Measurements from ENCODE around the gene SLC34A2.
"Not testable (repeated sequence)": the region's sequence is repeated elsewhere in the genome, so short reads cannot be mapped to it uniquely, and the experiment has no call there.

SLC34A2 gene

GRCh38 chr4:25654971-25655963, at the start of gene SLC34A2:
TSS of gene SLC34A2 (plus strand) at chr4:25655851. CDS start at chr4:25662501, 6,650 bp downstream.
- no peak for DNase-seq

DNA sequence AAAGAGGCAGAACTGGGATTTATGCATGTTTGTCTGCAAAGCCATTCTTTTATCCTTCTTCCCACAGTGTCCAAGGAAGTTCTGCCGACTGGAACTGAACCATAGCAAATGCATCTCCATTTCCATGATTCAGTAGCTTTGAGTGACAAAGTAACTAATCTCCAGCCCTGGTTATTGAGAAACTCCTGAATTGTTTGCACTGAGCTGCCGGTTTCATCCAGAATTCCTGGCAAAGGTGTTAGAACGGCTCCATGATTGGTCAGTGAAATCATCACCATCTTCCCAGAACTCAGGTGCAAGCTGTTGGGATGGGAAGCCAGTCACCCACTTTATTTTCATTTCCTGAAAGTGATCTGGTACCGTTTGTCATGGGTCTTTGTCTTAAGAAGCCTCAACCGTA, 47.0 kb upstream of the SLC34A2 start:
- no peak for DNase-seq

DNA sequence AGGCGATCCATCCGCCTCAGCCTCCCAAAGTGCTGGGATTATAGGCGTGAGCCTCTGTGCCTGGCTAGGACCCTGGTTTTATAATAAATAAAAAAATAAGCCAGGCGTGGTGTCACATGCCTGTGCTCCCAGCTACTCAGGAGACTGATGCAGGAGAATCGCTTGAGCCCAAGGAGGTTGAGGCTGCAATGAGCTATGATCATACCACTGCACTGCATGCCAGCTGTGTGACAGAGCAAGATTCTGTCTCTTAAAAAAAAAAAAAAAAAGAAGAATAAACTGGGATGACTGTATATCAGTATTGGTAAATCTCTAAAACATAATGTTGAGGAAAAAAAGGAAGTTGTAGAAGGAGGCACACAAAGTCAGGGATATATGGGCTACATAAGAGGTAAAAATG, 45.7 kb upstream of the SLC34A2 start:
- no peak for DNase-seq

DNA sequence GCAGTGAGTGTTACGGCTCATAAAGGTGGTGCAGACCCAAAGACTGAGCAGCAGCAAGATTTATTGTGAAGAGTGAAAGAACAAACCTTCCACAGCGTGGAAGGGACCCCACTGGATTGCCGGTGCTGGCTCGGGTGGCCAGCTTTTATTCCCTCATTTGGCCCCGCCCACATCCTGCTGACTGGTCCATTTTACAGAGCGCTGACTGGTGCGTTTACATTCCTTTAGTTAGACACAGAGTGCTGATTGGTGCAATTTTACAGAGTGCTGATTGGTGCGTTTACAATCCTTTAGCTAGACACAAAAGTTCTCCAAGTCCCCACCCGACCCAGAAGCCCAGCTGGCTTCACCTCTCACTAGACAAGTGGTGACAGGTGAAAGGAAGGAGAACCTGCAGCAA, 42.0 kb upstream of the SLC34A2 start:
- DNase-seq, result not testable (repeated sequence)

- no peak for DNase-seq
Observed at GRCh38 chr4:25614807-25615206, 40.8 kb upstream of the SLC34A2 start.

DNA sequence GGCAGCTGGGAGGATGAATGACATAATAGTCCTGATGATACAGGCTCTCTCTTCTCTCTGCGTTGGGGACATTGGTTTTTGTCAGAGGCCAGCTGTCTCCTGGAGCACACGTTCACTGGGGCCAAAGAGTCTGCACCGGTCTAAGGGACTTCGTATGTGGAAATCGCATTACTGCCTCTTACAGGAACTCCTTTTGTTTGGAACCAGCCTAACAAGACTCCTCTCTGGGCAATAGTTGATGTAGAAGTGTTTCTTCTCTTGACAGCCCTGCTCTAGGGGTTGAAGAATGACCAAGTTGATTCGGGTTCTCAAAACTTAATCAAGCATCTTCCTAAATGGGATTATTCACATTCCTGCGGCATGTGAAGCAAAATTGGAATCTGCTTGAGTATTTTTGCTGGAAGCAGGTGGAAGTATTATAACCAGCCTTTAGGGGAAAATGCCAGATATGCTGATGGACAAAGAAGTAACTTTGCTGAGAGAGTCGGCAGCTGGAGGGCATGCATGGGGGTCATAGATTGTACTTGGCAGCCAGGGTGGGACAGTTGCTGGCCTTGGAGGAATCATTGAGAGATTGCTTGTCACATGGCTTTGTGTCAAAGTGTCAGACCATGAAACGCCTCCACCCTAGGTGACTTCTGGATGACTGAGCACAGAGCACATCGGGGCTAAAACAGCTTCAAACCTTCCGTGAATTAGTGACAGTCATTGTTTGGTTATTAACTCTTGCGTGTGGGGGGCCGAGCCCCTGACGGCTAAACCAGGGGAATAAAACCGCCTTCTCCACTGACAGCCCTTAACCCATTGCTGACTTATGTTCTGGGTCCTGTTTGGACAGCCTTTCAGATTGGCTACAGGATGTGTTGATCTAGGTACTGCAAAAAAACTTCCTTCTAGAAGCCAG, 34.4 kb upstream of the SLC34A2 start:
- no peak for DNase-seq

DNA sequence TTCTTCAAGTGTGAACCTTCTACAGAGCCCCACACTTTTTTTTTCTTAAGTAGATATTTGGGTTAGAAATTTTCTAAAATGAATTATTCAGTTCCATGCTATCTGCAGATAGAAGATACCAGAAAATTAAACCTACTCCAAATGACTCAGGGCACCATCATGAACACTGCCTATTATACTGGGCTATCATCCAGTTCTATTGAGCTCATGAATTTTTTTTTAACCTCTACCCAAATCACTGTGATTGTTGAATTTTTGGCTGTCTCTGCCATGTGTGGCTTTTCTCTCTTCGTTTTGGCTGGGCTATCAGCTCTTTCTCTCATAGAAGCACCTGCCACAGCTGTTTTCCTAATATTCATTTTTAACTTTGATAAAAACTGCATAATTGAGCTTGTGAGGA, 31.0 kb upstream of the SLC34A2 start:
- no peak for DNase-seq

DNA sequence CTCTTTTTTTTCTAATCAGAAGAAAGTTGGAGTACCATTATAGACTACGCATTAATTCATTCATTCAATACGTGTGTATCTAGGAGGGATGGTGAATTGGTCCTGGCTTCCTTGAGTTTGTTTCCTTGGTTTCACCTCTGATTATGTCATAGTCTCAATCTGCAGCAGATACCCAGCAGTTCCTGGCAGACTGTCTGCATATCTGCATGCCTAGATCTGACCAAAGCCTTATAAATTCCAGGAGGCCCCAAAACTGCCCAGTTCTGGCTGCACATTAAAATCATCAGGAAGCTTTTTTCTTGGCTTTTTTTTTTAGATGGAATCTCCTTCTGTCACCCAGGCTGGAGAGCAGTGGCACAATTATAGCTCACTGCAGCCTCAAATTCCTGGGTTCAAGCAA, 27.2 kb upstream of the SLC34A2 start:
- no peak for DNase-seq

GRCh38 chr4:25632135-25632534, 23.5 kb upstream of the SLC34A2 start:
- no peak for DNase-seq

GRCh38 chr4:25633541-25633940, 22.1 kb upstream of the SLC34A2 start:
- DNase-seq, result no peak

DNA sequence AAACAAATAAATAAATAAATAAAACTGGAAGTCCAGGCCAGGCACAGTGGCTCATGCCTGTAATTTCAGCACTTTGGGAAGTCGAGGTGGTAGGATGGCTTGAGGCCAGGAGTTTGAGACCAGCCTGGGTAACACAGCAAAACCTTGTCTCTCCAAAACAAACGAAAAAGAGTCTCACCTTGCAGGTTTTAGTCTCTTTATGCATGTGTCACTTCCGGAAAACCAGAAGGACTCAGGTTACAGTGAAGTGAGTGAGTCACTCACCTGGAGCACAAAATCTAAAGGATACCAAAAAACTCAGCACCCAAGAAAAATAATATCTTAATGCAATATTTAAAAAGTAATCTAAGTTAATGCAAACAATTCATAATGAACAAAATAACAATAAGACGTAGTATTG, 20.1 kb upstream of the SLC34A2 start:
- DNase-seq, result no peak

- no peak for DNase-seq
Observed at GRCh38 chr4:25637581-25638220, 17.9 kb upstream of the SLC34A2 start.

GRCh38 chr4:25638221-25638601, 17.4 kb upstream of the SLC34A2 start:
- no peak for DNase-seq

GRCh38 chr4:25638806-25639205, 16.8 kb upstream of the SLC34A2 start:
- no peak for DNase-seq

DNA sequence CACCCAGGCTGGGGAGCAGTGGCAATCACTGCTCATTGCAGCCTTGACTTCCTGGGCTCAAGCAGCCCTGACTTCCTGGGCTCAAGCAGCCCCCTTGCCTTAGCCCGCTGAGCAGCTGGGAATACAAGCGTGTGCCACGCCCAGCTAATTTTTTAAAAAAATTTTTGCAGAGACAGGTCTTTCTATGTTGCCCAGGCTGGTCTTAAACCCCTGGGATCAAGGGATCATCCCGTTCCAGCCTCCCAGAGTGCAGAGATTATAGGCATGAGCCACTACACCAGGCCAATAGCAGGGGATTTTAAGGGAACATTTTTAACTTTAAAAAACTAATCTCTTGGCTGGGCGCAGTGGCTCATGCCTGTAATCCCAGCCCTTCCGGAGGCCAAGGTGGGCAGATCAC, 5.3 kb upstream of the SLC34A2 start:
- no peak for DNase-seq

DNA sequence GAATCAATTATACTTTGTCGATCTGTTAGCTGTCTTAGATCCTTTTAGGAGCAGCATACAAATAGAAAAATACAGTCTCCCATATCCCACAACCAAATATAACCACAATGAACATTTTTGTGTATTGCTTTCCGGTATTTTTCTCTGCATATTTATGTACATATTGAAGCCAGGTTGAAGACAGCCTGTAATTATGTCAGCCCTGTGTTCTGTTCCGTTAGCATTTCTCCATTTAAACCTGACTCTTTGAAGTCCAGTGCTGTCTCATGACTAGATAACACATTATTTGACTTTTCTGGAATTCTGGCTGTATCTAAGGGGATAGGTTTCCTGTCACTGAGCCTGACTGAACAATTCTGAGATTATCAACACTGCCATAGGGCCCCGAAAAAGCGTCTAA, 4.0 kb upstream of the SLC34A2 start:
- DNase-seq, result no peak

DNA sequence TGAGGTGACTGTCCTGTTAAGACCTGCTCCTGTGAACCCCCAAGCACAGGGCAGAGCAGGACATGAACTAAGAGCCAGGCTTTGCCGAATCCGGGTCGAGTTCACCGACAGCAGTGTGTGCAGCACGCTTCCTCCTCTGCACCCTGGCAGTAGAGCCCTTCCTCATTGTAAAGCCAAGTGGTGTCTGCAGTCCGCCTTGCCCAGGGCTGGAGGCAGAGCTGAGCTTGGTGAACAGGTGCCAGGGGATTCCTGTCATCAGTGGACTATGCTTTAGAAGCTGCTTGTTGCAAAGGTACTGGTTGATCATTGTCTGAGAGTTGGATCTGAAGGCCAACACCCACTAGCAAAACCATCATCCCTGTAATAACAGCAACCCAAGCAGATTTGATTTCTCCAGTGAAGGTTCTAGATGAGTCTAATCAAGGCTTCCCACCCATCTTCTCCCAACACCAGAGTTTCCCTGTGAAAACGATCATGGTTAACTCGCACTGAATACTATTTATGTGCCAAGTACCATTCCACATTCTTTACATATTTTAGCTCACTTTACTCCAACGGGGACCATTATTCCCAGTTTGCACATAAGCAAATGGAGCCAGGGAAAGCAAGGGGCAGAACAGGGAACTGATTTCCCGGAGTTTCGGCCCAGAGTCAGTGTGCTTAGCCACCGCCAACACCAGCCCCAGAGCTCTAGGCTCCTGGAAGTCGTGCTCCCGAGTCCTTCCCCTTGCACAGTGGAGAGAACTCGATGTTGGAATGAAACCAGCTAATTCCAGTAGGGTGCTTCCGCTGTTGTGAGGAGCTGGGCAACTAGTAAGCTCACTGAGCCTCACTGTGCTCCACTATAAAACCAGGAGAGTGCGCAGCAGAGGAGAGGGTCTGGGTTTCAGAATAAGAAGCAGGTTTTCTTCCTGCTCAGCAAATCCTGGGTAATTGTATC, 1.4 kb upstream of the SLC34A2 start:
- no peak for DNase-seq

- DNase-seq, result no peak
Observed at GRCh38 chr4:25656031-25656430, 380 bp downstream of the SLC34A2 start.

DNA sequence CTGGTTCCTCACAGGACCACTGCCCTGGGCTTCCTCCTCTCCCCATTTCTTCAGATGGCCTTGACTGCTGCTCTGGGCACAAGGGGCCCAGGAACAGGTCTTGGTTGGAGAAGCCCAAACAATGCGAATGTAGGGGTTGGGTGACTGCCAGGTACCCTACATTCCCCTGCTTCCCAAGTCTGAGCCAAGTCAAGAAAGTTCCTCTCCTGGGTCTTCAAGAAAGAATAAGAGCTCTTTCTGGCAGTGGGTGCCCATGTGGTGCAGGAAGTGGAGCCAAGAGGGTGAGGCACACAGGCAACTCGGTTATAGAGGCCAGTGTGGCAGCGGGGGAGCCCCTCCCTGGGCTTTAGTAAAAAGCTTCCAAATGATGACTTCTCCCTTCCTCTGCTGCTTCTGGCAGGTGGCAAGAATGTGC, 2.7 kb downstream of the SLC34A2 start:
- no peak for DNase-seq

GRCh38 chr4:25658777-25659176, 3.1 kb downstream of the SLC34A2 start:
- DNase-seq, result no peak

DNA sequence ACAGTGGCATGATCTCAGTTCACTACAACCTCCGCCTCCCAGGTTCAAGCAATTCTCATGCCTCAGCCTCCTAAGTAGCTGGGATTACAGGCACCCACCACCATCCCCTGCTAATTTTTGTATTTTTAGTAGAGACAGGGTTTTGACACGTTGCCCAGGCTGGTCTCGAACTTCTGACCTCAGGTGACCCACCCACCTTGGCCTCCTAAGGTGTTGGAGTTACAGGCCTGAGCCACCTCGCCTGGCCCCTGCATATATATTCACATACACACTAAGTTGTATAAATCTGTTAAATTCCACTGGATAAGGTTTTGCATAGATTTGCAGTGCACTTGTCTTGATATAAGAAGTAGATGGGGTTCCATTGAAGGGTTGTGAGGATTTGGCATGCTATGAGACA, 5.8 kb downstream of the SLC34A2 start:
- not testable (repeated sequence) for DNase-seq

- DNase-seq, result no peak
Observed at GRCh38 chr4:25662306-25662705, 6.7 kb downstream of the SLC34A2 start.

All from inflammatory macrophage treated with lipopolysaccharide for 1 hour (primary cell).